Glomerular endothelial cell (primary cell): ENCODE data around the gene HOXC4. TPM values are rescaled to one million over a fixed set of nuclear protein-coding genes. Genes with fewer than 3 reads are reported as not detected.
"Not testable (repeated sequence)": the region's sequence is repeated elsewhere in the genome, so short reads cannot be mapped to it uniquely, and the experiment has no call there.

Experiments
- DNase-seq: peaks from one replicate; pipeline ENCODE4 v3.0.0-alpha.2; 2011; ENCODE audit warnings: low read depth, low spot score; ENCODE audit errors: extremely low read depth
- total RNA-seq: library from RNA; depleted of rRNA; stranded (reverse); fragments of >200 nt; gene quantifications from 2 replicates; pipeline ENCODE4 v1.2.3, GENCODE V29; 2015

The HOXC4 gene
- total RNA-seq, 1 donor from 2014 or later = 0.47 TPM

DNA sequence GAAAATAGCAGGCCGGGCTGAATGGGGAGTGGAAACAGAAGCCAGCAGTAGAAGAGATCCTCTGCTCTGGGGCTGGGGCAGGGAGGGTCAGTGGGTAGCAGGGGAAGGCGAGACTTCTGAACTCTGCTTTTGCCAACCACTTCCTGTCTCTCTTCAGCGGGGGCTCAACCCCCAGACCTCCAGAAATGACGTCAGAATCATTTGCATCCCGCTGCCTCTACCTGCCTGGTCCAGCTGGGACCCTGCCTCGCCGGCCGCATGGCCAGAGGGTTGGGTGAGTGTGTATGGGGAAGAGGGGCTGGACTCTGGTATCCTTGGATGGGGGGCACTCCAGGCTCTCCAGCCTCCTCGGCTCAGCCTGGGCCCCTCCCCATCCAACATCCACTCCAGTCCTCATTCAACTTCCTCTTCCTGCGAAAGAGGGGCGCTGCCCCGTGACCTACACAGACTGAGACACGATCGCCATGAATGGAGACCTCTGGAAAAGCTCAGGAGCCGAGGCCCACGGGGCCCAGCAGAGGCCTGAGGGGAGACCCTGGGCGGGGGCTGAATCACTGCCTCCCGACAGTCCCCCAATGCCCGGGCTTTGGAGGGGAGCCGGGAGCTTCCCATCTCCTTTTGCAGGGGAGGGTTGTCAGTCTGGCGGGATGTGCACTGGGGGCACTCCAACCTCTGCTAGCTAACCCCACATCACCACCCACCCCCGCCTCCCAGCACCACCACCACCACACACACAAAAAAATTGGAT, 458 bp upstream of the HOXC4 start:
- DNase-seq = no peak

DNA sequence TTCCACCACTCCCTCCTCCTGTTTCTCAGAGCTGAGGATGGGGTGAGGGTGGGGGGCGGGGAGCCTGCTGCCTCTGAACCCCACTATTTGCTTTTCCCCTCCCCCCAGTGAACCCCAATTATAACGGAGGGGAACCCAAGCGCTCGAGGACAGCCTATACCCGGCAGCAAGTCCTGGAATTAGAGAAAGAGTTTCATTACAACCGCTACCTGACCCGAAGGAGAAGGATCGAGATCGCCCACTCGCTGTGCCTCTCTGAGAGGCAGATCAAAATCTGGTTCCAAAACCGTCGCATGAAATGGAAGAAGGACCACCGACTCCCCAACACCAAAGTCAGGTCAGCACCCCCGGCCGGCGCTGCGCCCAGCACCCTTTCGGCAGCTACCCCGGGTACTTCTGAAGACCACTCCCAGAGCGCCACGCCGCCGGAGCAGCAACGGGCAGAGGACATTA, 1.1 kb downstream of the HOXC4 start:
- no peak for DNase-seq

DNA sequence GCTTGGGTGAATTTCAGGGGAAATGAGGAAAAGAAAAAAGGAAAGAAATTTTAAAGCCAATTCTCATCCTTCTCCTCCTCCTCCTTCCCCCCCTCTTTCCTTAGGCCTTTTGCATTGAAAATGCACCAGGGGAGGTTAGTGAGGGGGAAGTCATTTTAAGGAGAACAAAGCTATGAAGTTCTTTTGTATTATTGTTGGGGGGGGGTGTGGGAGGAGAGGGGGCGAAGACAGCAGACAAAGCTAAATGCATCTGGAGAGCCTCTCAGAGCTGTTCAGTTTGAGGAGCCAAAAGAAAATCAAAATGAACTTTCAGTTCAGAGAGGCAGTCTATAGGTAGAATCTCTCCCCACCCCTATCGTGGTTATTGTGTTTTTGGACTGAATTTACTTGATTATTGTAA, 1.9 kb downstream of the HOXC4 start:
- DNase-seq = no peak

DNA sequence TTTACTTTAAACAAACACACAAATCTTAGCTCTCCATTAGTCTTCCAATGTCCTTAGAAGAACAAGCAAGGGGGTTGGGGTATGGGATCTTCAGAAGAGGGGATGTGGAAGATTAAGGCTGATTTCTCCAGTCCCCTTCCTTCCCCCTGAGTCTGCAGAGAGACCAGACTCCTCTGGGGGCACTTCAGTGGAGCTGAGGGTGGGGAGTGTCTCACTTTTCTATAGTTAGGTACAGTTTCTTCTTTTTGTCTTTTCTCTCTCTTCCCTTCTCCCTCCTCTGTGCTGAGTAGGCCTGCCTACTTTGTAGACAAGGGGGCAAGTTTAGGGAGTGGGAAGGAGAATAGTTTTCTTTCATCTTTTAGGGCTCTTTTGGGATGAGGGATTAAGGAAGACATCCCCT, 2.5 kb downstream of the HOXC4 start:
- DNase-seq = no peak

DNA sequence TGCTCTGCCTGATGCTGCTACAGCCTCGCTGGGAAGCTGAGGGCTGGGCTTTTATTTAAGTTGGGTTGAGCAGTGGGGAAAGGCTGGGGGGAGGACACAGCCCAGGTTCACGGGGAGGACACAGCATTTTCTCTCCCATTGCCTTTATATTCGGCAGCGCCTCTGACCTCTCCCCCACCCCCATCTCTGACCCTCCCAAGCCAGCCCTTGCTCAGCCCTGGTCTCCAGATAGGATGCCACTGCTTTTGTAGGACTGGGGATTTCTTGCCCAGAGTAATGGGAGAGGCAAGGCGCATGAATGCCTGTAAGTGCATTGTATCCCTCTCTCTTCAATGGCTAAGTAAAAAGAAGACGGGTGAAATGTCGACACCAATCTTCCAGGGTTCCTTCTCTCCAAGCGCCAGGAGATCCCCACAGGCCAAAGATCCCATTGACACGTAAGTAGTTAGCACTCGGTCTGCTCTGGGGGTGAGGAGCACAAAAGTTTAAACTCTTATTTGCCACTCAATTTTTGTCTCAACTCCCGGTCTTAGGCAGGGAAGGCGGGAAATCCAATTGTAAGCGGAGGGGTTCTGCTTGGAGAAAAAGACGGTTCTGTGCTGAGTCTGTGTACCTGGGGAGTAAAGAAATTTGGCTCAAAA, 4.6 kb downstream of the HOXC4 start:
- DNase-seq = no peak

DNA sequence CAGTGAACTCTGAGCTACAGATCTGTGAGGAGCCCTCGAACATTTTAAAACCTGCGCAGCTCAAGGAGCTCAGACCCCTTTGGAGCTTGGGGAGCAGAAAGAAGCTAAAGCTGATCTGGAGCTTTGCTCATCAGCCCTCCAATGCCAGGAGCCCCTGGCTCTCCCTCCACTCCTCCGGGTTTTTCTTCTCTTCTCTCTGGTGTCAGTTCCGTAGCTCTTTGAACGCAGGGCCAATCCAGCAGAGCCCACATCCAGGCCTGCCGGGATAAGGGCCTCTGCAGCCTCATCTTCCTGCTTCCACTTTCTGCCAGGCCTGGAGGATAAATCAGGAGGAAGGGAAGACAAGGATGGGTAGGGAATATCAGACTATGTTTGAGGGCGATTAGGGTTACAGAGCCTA, 6.0 kb downstream of the HOXC4 start:
- no peak for DNase-seq

DNA sequence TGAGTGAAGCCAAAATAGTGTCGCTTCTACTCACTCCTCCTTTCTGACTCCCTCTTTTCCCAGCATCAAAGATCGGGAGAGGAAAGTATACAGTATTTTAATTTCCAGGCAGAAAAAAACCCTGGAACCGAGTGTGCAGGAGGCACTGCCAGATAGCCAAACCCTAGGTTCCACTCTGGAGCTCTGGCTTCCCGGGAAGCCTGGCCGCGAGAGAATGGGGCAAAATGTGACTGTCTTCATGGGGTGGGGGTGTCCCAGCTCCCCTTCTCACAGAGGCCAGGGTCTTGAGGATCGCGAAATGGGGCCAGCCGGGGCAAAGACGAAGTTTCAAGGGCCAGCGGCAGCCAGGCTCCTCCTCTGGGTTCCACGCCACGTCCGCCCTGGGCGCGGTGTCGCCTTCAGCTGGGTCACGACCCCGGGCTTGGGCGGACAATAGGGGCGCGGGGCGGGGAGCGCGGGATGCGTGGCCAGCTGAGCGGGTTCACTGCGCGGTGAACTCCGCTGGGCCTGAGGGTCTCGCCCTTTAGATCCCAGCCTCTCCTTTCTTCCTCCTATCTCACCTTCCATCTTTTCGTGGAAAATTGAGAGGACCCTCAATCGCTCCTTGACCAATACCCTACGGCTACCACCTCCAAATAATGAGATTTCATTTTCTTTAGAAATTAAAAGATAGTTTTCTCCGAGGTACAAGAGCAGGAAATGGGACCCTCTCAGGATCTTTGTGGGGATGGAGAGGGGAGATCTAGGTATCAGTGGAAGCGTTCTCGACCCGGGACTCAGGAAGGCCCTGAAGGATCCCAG, 6.7 kb downstream of the HOXC4 start:
- no peak for DNase-seq

DNA sequence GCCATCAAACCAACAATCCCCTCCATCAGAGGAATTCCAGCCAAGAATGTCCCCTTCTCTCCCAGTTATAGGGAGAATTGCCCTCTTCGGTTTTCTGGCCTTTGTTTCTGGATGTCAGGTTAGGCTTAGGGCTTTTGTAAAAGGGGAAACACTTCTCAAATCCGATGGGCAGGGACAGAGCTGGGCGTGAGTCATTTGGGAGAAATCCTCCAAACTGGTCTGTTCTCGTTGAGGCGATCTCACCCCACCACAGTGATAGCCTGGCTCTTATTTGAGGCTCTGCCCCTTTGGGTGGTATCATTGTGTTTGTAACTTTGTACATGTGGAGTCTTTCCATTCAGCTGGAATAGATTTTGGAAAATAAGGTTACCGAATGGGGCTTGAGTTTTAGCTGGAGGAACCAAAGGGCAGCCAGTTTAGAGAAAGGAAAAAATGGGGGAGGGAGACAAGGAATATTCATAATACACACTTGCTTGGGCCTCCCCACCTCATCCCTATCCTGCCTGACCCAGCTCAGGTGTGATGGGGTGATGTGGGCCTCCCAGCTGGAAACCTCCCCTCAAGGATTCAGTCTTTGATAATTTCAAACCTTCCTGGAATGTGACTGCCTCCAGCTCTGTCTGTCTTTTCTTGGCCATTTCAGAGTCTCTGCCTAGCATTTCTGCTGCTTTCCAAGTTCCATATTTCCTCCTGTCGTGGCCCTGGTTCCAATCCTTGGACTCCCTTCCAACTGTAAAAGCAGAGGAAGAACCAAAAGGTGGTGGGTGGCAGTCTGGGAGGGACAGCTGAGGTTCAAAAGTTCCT, 7.5 kb downstream of the HOXC4 start:
- DNase-seq = no peak

DNA sequence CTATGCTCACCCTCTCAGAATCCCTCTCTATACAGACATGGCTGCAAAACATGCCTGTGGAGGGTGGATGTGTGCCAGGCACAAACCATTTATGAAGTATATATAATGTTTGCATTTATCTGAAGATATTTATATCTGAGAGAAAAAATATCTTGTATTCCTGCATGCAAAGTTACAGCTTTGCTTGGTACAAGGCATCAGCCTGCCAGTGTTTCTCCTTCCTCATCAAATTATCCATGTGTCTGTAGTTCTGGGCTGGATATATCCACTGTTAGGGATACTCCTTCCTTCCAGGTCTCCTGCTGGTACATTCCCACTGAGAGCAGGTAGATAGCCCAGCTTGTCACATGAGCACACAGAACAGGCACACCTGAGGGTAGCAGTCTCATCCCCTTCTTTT, 12.0 kb downstream of the HOXC4 start:
- no peak for DNase-seq

DNA sequence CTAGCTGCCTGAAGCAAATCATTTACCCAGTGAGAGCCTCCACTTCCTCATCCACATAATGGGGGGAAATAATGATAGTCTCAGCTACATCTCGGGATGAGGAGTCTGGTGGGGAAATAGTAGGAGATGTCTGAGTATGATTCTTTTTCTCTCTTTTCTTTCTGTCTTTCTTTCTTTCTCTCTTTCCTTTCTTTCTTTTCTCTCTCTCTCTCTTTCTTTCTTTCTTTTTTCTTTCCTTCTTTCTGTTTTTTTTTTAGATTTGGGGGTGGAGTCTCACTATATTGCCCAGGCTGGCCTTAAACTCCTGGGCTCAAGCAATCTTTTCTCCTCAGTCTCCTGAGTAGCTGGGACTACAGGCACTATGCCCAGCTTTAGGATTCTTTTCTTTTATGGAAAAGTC, 12.8 kb downstream of the HOXC4 start:
- DNase-seq = no peak

DNA sequence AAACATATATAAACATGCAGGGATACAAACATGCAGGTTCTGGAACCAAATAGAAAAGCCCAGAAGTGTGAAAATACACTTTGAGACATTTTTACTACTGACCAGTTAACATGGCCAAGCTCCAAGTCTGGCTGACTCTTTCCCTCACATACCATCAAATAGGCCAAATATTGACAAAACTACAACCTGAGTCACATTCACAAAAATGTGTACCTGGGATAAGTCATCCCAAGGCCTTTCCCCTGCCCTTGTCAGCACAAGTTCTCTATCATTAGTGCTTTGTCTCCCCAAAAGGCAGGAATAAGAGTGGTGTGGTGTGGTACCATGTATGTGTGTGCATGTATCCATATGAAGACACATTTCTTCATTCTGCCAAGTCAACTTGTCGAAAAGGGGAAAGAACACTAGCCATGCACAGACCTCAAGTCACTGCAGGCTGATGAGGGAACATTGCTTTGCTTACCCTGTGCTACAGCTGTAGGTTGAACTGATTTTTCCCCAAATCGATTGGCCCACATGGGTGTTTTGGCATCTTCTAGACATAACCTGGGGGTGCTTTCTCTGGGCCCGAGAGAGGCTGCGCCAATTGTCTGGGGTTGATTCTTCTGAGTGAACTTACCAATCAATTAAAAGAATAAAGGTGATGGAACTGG, 14.9 kb downstream of the HOXC4 start:
- DNase-seq = no peak

DNA sequence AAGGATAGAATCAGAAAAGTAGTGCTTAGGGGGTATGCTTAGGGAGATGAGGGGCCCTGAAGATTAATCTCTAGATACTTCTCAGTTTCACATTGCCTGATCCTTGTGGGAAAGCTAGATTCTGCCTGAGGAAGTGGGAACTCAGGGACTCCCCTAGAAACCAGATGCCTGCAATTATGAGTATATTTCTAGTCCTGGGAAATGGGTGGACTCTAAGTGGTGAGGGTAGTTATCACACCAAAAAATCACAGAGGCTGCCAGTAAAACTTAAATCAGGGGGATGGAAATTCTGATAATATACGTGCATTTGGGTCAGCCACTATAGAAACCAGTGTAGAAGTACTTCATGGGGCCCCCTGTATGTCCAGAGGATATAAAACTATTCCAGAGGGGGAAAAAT, 18.3 kb downstream of the HOXC4 start:
- no peak for DNase-seq

DNA sequence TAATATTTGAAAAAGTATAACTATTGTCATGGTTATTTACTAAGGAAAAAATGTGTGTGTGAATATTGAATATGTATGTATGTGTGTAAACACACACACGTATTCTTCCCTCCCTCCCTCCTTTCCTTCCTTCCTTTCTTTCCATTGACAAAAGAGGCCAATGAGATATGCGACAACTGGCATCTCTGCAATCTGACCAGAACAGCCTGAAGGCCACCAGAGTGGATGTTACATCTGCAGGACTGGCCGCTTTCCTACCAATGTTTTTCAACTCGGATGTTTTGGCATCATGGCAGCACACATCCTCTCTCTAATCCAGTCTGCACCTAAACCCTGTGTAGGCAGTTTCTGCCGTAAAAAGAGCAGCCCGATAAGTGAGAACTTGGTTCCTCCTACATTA, 20.7 kb downstream of the HOXC4 start:
- DNase-seq = no peak

DNA sequence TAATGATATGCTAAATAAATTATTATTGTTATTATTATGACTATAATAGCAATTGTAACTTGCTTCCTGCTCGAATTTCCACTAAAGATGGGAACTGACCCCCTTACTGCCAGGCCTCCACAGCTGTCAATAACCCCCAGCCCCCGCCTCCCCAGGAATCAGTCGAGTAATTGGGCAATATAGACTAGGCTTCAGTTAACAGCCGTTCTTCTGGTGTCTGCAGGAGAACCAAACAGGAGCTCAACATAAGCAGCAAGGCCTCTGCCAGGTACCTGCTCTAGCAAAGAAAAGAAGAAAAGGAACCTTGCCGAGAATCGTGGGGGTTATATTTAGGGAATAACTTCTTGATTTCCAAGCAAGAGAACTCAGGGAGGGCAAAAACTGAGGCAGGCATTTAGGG, 21.8 kb downstream of the HOXC4 start:
- no peak for DNase-seq

DNA sequence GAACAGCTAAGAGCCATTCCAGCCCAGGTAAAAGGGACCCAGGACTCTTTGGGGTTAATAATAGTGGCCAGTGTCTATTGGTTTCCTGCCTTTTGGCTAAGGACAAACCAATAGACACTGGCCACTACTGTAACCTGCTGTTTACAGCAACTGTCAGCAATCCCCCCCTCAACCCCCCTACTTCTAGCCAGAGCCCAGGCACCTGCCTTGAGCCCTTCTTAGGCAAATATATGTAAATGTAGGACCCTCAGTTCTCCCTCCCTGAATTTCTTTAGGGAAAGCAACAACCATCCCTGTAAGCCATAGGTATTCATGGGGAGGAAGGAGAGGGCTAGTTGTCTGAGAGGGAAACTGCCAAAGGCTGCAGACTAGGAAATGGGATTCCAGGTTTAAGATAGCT, 22.3 kb downstream of the HOXC4 start:
- DNase-seq = no peak

DNA sequence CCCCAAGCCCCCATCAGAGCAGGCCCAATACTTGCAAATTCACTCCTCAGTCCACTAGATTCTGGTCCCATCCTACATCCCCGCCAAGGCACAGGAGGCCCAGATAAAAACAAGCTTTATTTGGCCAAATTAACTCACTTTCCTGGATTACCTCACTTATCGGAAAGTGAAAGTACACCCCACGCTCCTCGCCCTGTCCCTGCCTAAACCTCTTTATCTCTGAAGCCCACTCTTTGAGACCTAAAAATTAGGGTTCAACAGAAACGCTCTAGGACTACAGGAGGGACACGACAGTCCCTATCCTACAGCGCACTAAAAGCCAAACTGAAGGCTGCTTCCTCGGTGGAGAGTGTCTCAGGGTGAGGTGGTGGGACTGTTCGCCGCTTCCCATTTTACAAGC, 24.2 kb downstream of the HOXC4 start:
- not testable (repeated sequence) for DNase-seq

DNA sequence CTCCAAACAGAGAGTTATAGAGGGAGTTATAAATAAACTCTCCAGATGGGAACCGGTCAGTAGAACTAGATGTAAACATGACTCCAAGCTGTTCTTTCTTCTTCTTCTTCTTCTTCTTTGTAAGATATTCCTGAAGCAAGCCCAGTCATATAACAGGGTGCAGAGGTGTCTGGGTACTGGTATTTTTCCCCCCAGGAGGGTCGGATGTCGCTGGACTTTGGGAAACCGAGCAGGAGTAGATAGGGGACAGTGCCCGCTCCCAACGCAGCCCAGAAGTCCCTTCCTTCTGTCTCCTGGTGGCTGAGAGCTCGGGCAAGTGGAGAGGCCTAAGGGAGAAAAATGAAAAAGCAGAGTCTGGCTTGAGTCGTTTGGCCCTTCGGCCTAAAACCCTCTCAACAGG, 25.5 kb downstream of the HOXC4 start:
- not testable (repeated sequence) for DNase-seq

DNA sequence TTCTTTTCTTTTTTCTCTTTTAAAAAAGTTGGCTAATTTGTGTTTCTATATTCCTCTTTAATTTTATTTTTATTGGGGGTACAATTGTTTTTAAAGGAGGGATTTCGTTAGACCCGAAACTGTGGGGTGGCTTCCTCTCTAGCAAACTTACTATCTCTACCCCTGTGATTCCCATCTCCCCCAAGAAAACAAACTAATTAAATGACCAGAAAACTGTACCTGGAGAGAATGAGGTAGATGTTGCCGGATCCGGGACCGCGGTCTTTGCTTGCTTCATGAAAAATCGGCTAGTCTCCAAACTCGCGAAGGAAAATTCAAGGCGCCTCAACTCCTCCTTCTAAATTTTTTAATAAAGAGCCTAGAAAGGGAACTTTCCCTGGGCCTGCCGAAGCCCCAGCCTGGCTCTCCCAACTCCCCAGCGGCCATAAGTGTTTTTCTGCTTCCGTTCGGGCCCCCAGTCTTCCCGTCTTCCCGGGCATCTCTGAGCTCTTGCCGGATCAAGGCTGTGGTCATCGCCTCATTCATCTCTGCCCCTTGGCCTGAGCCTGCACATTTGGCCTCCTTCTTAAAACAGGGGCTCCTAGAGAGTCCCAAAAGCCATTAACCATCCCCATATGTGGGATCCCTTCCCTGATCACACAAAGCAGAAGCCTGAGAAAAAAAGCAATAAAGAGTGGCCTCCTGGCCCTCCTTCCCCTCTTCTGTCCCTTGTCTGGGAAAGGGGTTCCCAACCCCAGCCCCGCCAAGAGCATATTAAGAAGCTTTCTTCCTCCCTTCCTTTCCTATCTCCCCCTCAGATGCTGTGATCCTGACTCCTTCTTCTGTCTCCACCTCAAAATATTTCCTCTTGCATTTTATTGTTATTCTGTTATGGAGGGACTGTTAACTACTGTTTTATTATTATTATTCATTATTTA, 26.6 kb downstream of the HOXC4 start:
- not testable (repeated sequence) for DNase-seq

DNA sequence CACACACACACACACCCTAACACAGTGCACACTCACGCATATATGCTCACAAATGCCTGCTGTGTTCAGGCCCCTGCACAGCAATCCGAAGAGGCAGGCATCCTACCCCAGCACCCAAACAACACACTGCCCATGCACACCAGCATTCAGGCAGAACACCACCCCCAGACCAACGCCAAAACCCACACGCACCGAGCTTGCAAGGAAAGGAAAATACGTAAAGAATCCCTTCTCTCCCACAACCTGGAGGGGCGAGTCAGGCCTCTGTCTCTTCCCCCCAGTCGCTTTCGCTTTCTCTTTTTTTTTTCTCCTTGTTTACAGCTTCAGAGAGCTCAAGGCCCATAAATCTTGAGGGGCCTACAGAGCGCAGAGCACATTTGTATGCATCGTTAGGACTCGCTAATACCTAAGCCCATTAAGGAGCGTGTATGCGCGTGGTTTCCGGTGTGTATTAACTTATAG, 27.4 kb downstream of the HOXC4 start:
- DNase-seq = not testable (repeated sequence)
